GM21423 (cell line): ENCODE results near the gene RRP12.

Experiments
- ATAC-seq: cut with Tn5 transposase; IDR thresholded peaks from one replicate; pipeline ENCODE4 v1.9.1; 2021; ENCODE audit warnings: mild to moderate bottlenecking, moderate library complexity; ENCODE audit not compliant: unreplicated experiment

RRP12 gene

DNA sequence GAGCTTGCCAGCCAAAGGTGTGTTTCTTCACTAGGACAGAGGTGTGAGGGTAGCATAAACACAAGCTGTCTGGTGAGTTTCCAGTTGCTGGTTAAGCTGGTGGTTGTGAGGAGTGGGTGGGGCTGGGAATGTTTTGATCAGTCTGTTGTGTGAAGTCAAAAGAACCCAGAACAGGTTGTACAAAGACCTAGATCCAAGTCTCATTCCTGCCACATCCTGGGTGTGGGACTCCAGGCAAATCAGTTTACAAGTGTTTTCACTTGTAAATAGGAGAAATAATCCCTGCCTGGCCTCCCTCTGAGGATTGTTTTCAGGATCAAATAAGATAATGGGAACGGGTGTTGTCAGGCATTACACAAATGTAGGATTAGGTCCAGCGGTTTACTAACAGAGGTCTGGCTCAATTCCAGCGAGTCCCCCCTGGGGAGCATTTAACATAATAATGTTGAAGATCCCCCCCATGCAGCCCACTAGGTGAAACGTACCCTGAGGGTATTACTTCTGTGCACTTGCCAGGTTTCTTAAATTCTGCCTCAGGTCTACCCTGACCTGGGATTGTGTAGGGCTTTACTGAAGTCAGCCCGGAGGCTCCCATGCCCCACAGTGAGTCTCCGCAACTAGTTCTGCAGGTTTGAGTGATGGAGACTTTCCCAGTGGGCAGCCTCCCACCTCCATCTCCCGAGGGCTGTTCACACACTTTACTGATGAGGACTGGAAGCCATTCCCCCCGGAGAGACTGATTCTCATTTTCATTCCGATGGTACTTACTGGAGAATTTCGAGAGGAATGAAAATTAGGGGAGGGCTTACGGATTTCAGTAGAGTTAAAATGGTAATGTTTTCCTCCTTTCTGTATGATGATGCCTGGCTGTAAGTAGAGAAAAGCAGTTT is 64.0 kb downstream of the RRP12 start:
- no peak for ATAC-seq

DNA sequence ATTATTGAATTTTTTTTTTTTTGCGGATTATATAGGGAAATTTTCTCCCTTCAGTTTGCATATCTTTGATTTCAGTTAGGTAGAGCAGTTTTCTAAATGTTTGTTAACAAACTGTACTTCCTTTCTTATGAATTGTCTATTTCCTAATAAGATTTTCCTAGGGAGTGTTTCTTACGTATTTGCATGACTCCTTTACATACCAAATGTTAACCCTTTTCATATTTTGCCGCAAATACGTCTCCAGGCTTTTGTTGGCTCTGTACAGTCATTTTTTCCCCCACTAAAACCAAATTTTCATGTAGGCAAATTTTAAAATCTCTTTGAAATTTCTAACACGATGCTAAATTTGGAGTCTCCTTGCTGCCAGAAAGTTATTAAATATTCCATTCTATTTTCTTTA is 64.7 kb downstream of the RRP12 start:
- no peak for ATAC-seq

DNA sequence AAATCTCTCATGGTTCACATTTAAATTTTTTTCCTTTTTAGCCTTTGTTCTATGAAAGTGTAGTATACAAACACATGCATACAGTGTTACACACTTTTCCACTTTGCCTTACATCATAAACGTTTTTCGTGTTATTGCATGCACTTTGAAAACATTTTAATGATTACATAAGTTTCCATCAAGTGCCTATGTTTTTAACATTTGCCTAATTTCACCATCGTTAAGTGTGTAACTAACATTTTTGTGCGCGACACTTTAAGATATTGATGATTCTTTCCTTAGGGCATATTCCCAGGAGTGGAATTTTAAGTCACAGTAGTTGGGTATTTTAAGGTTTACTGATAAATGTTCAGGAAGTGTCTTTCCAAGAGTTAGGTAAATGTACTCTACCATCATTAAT is 65.1 kb downstream of the RRP12 start:
- no peak for ATAC-seq

DNA sequence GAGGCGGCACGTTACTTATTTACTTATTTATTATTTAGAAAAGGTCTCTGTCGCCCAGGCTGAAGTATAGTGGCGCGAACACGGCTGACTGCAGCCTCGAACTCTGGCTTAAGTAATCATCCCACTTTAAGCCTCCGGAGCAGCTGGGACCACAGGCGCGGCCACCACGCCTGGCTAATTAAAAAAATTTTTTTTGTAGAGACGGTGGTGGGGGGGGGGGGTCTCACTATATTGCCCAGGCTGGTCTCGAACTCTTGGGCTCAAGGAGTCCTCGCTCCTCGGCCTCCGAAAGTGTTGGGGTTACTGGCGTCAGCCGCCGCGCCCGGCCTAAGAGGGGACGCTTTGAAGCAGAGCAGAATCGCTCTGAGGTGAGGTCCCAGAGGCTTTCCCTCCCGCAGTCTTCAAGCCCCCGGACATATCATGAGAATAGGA is 65.9 kb downstream of the RRP12 start:
- ATAC-seq: no peak

DNA sequence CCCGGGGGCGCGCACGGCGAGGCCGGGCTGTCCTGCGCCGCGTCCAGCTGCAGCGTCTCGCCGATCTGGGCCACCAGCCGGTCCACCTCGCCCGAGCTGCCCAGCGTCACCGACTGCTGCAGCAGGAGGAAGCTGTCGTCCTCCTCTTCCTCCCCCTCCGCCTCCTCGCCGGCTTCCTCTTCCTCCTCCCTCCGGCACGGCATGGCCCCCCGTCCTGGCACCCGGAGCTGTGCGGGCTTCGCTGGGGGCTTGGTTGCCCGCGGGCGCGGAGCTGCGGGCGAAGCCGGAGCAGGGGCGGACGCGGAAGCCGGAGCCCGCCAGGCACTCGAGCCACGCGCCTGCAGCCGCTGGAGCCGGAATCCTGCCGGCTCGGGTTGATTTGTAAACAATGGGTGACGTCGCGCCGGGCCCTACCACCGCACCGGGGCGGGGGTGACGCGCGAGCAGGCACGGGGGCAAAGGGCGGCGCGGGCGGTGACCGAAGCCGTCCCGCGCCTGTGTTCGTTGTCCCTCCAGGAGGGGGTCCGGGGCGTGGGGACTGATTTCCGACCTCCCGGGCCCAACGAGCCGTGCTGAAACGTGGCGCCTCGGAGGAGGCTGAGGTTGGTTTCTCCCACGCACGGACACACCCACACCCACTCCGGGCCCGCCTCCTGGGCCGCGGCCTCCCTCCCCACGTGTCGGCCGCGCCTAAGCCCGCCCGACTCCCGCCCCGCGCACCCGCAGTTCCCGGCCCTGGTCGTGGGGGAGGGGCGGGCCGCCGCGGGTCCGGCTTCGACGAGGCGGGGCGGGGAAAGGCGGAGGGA is 66.6 kb downstream of the RRP12 start, which contains the start of gene FRAT2:
Gene FRAT2, minus strand, starts transcription at position 360 of the 806 bp plus-strand sequence. Its CDS starts 157 bp downstream, at position 203.
- peak; percentile 83 for ATAC-seq

DNA sequence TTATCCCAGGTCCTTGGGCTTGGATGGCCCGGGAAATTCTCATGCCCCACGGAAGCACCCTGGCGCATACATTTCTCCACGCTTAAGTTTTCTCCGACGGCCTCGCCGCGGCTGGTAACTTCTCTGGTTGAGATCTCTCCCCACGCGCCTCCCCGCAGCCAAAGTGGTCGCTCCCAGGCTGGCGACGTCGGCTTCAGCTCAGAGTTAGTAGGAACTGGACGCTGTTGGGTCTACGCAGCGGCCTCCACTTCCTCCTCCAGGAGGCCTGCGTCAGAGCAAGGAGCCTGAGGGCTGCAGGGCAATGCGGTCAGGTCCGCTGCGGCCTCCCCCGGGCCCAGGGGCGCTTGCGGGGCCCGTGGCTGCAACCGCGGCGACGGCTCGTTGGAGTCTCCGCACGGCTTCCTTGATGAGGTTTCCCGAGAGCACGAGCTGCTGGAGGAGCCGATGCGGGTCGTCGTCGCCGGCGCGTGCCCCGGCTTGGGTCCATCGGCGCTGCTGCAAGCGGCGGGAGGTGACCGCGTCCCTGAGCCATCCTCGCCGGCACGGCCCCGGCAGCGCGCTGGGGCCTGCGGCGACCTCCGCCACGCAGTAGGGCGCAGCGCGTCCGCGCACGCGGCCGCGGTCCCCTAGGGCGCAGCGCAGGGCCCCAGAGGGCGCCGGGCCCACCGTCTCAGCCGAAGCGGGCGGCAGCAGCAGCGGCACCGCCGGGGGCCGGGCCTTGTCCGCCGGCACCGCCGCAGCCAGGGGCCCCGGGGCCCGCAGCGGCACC is 67.4 kb downstream of the RRP12 start:
- ATAC-seq: peak; percentile 19

DNA sequence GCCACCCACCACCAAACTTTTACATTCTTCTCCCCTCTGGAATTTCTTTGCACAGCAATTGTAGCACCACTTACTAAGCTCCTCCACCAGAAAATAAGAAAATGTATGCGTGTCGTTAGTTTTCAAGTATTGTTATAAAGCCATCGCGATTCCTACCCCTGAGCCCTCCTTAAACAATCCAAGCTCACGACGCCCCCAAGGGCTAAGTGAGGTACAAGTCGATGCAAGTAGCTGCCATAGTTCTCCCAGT is 67.9 kb downstream of the RRP12 start:
- ATAC-seq: no peak

DNA sequence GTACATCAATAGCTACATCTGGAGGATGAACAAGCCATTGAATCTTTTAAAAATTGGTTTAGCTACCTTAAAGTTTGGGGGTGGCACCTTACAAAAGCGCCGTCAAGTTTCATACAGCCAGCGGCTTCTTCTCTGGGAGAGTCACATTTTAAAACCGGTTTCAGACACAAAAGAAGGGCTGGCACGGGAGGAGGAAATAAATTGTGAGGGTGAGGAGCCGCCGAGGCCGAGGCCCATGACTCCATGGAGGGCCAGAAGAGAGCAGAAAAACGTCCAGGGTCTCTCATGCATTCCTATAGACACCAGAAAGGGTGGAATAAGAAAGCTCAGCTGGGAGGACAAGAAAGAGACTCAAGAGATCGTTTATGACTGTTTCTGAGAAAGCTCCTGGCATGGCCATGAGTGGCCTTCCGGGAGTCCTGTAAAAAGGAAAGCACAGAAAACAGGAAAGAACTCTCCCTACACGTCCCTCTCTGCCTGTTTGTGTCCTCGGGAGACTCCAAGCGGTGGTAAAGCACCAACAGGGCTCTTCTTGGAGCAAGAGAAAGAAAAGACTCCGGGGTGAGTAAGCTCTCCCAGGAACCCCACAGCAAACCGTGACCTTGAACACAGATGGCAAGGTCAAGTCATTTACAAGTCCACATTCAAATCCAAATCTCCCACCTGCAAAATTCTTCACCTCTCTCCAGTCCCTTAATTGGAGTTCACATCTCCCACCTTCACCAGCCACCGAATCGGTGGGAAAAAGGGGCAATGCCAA is 68.4 kb downstream of the RRP12 start:
- no peak for ATAC-seq

DNA sequence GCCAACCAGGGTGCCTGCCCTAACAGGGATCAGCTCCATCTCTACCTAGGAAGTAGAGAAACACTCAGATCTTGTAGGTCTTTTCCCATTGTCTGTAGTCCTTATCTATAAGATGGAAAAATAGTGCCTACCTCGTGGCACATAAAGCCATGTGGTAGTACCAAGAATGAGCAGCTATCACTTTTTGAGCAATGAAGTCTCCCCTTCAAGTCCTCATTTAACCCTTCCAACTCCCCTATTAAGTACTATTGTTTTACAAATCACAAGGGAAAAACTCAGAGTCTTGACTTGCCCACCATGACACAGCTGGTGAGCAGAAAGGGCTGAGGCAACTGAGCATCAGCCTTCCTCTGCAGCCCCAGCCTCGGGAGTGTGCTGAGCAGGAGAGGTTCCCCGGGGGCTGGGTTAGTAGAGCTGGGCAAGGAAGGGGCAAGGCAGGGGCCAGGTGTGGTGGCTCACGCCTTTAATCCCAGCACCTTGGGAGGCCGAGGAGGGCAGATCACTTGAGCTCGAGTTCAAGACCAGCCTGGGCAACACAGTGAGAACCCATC is 69.9 kb downstream of the RRP12 start:
- ATAC-seq: no peak

DNA sequence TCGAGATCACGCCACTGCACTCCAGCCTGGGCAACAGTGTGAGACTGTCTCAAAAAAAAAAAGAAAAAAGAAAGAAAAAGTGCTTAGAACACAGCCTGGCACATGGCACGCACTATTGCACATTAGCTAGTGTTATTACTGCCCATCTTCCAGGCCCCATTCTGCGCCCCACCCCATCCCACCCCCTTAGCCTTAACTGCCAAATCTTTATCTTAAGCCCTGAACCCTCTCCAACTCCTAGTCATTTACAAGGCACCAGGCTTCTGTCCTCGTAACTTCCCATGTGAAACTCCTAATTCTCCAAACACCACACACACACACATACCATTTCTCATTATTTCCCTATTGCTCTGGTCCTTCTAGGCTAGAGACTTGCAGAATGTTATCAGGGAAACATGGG is 71.4 kb downstream of the RRP12 start:
- no peak for ATAC-seq

DNA sequence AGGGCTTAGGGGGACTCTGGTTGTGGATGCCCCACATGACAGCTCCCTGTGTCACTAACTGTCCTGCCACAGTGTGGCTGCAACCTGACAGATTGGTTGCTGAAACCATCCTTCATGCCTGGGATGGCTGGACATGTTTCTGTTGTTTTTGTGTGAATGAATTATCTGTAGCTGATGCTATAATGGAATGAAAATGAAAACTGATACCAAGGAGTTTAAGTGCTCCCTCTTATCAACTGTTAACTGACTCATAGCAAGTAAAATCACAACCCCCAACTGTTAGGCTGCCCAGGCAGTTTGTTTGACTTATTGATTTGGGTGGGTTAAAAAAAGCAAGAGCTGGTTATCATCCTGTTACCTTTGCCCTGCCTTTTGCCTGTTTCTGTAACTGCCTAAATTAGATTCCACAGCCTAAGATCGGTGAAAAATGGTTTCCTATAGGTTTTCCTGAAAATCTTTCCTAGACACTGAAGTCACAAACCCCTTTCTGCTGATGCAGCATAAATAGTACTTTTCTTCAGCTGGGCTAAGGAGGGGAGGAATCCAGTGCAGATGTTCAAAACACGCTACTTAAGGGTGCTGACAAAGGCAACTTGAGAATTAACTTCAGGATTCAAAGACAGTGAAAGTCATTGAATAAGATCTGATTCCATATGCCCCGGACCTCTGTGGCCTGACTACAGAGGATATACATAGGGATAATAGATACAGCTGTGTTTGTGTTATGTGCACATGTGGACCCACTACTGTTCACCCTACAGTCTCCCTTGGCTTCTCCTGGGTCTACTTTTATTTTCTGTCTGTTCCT is 72.3 kb downstream of the RRP12 start:
- ATAC-seq: no peak

DNA sequence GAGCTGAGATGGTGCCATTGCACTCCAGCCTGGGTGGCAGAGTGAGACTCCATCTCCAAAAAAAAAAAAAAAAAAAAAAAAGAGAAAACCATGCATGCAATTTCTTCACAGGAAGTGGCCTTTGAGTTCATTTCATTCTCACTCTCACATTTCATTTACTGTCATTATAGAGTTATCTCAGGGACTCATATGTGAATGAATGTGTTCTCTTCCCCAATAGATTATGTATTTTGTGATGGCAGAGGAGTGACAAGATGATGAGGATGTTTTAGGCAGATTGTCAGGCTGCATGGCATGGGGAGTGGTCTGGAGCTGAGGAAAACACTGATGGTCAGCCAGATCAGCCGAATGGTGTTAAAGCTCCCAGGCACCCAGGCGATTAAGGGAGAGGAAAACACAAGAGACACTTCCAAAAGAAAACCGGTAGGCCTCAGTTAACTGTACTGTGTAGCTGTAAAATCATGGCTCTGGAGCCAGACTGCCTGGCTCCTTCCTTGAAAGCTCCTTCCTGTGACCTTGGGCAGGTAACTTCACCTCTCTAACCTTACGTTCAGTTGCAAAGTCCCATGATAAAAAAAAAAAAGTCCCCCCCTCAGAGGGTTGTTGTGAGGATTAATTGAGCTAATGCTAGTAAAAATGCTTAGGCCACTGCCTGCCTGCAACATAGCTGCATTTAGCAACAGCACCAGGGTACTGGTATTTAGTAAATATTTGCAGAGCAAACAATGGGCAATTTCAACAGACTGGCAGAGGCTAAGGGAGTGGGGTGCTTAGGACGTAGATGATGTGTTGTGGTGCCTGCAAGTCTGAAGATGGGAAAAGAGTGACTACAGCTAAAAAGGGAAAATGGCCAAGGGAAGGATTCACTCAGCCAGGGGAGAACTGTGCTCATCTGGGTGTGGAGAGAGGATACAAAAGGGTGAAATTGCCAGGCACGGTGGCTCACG is 73.5 kb downstream of the RRP12 start:
- no peak for ATAC-seq

DNA sequence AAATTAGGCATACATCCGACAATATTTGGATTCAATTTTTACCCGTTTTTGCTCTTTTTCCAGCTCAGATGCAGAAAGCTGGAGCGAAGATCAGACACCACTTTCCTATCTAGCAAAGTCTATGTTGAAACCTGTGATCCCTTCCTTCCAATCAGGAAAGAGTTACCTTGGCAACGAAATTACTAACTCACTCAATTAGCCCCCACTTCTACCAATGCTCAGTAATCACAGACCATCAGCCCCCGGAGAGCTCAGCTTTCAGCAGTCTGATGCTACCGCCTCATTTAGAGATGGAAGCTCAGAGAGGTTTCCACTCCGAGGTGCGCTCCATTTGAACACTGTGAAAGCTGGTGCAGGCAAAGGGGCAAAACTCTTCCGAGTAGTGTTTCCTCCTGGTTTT is 75.4 kb downstream of the RRP12 start:
- no peak for ATAC-seq

DNA sequence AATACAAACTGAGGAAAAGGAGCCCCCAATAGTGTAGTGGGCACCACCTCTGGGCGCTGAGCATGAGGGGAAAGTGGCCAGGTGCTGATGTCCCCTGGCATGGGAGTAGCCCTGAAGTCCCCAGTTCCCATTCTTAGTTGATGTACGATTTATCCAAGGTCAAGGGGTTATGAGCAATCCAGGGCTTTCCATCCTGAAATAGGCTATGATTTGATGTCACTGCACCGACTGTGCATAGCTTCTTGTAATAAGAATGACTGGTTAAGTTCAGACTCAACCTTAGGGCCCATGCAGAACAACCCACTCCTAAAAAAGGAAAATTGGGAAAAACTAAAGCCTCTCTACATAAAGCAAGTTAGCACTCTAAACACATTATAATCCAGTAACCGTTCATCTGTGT is 77.6 kb downstream of the RRP12 start:
- no peak for ATAC-seq

DNA sequence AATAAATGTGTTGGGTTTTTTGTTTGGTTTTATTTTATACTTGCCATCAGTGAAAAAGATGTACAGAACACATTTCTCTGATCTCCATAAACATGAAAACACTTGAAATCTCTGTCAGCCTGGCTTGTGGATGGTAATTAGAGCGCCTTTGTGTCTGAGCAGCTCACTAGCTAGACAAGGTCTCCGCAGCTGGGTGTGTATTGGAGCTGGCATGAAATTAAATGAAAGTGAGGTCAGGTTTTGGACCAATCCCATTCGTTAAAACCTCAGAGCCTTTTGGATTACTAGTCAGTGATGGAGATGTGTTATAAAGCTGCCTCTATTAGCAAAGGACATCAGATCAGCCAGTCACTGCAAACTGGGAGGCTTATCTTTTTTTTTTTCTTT is 79.3 kb downstream of the RRP12 start:
- ATAC-seq: no peak

DNA sequence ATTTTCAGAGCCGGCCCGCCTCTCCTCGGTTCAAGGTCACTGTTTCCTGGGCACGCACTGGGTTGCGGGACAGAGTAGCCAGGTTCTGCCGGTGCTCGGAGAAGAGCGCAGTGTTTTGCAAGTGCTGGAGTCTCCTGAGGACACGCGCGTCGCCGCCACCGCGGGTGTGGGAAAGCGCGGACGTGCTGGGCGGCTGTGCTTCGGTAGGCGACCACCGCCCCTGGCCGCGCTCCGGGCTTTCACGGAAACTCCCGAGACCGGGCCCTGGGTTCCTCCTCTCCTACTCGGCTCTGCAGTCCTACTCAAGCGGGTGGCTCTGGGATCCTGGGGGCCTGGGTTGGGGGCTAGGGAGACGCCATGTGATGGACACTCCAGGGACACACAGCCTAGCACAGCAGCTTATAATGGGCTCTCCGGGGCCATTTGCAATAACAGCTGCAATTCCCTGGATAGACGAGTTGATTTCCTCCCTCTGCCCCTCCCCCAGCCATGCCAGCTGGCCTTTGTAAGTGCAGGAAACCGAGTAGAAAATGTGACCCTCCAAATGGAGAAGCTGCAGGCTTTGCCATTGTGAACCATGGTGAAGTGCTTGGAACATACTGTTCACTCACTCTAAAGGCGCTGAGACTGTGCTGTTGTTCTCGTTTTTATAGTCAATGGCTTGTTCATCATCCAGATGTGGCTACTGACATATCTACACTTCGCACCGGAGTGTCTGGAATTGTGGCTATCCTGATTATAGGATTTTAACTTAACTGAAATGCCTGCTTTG is 79.9 kb downstream of the RRP12 start:
- no peak for ATAC-seq

DNA sequence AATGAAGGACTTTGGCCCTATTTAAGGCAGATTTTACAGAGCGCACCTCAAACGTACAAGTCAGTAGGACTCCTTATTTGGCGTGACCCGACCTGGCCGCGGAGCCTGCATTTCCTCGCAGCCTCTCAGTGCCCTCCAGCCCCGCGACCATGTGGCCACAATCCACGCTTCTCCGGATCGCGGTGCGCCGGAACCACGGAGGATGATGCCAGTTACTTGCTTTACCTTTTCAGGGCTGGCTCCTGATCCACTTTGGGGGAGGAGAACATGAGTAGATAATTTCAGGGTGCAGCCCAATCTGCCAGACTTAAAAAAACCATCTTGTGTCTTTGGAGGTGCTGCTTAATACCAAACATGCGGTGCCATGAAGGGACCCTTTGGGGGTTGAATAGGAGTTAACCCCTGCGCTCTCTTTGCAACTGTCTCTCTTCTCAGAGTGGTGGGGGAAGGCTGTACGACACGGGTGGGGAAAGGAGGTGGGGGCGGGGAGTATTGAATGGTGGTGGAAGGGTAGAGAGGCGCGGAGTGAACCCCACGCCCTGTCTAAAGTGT is 80.6 kb downstream of the RRP12 start:
- no peak for ATAC-seq
